ENCODE measurements around the gene CHMP4B.

The CHMP4B gene

DNA sequence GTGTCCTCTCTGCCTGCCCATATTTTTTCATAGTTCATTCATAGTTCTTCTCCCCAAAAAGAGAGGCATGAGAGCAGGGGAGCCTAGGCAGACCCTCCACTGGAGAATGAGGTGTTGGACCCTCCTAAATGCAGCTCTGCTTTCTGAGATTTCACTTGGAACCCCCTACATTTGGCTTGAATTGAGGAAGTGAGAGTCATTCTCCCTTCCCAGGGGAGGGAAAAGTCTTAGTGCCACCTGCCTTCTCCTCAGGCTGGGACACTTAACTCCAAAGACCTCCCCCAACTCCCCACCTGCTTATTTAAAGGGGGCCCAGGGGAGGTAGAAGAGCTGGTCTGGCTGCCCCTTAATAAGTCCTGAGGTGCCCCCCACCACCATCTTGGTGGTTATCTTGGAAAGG is 78.2 kb downstream of the CHMP4B start:
- H3K4me3 ChIP-seq (ENCODE audit: low read depth, low read length) = no peak overlapping the region
- no peak for DNase-seq (ENCODE audit: low read depth)
- TF ChIP-seq, protein P1, sequence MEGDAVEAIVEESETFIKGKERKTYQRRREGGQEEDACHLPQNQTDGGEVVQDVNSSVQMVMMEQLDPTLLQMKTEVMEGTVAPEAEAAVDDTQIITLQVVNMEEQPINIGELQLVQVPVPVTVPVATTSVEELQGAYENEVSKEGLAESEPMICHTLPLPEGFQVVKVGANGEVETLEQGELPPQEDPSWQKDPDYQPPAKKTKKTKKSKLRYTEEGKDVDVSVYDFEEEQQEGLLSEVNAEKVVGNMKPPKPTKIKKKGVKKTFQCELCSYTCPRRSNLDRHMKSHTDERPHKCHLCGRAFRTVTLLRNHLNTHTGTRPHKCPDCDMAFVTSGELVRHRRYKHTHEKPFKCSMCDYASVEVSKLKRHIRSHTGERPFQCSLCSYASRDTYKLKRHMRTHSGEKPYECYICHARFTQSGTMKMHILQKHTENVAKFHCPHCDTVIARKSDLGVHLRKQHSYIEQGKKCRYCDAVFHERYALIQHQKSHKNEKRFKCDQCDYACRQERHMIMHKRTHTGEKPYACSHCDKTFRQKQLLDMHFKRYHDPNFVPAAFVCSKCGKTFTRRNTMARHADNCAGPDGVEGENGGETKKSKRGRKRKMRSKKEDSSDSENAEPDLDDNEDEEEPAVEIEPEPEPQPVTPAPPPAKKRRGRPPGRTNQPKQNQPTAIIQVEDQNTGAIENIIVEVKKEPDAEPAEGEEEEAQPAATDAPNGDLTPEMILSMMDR (IDR thresholded peaks at IDR 0.05; ENCODE audit: low read depth, low read length, missing control alignments) = no peak

DNA sequence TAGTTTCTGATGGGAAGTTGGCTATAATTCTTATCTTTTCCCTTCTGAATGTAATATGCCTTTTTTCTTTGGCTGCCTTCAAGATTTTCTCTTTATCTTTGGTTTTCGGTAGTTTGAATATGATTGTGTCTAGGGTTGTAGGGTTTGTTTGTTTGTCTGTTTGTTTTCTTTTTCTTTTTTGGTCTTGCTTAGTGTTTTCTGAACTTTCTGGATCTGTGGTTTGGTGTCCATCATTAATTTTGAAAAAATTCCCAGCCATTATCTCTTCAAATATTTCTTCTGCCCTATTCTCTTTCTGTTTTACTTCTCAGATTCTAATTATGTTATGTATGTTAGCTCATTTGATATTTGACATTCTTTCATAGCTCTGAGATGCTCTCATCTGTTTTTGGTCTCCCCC is 79.4 kb downstream of the CHMP4B start:
- TF ChIP-seq, protein P1 (IDR thresholded peaks at IDR 0.05; ENCODE audit: low read depth, low read length, missing control alignments) = no peak
- no peak overlapping the region for H3K4me3 ChIP-seq (ENCODE audit: low read depth, low read length)
- no peak for DNase-seq (ENCODE audit: low read depth)

DNA sequence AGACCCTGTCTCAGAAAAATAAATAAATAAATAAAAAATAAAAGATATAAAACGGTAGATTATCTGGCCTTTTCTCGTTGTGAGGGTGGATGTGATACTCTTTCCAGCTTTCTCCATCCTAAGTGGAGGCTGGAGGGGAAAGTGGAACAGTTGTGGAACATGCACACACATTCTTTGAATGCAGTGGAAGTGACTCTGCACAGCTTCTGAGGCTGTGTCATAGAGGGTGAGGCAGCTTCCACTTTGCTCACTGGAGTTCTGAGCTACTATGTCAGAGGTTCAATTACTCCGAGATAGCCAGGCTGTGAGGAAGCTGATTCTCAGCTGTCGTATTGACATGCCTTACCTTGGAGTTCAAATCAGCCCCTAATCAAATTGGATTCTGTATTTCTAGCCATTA is 82.2 kb downstream of the CHMP4B start:
- no peak for DNase-seq (ENCODE audit: low read depth)
- TF ChIP-seq, protein P1 (IDR thresholded peaks at IDR 0.05; ENCODE audit: low read depth, low read length, missing control alignments) = no peak
- H3K4me3 ChIP-seq (ENCODE audit: low read depth, low read length) = no peak overlapping the region

DNA sequence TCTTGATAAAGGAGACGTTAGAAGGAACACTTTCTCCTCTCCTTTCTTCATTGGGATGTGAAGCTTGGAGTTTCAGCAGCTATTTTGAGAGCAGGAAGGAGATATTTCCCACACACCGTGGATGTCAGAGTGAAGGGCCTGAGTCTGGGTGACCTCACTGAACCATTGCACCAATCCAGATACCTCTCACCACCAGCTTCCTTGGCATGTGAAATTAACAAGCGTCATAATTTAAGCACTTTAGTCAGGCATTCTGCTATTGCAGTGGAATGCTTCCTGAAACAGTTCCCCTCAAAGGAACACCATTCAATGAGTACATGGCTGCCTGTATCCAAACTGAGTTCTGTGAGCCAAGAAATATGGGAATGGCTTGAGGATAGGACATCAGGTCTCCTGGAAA is 83.7 kb downstream of the CHMP4B start:
- TF ChIP-seq, protein P1 (IDR thresholded peaks at IDR 0.05; ENCODE audit: low read depth, low read length, missing control alignments) = no peak
- H3K4me3 ChIP-seq (ENCODE audit: low read depth, low read length) = no peak overlapping the region
- no peak for DNase-seq (ENCODE audit: low read depth)

DNA sequence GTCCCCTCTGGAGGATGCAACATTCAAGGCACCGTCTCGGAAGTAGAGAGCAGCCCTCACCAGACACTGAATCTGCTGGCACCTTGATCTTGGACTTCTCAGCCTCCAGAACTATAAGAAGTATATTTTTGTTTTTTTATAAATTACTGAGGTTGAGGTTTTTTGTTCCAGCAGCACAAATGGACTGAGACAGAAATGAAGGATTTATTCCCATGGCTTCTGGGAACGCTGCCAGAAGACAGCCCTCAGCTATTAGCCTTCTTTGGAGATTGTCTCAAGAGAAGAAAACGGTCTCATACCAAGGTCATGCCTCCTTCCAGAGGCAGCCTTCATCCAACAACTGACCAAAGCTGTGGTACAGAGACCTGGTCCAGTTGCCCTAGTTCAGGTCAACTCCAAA is 85.4 kb downstream of the CHMP4B start:
- TF ChIP-seq, protein P1 (IDR thresholded peaks at IDR 0.05; ENCODE audit: low read depth, low read length, missing control alignments) = no peak
- no peak for DNase-seq (ENCODE audit: low read depth)
- no peak overlapping the region for H3K4me3 ChIP-seq (ENCODE audit: low read depth, low read length)

DNA sequence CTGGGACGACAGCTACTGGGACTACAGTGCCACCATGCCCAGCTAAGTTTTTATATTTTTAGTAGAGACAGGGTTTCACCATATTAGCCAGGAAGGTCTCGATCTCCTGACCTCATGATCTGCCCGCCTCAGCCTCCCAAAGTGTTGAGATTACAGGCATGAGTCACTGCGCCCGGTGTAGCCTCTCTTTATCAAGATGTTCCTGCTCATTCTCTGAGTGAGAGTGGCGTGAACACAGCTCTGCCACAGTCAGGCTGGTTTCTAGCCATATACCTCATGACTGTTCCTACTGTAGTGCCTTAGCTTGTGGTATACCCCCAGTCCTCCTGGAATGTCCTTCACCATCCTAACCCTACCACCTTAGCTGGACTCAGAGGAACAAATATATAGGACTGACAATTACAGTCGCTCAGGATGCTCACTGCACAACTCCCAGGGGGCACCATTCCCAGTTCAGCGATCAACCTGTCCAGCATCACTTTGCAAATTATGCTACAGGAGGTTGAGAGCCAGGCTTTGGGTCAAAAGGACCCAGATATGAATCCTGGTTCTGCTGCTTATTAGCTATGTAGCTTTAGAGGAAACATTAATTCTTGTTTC is 86.3 kb downstream of the CHMP4B start:
- no peak for DNase-seq (ENCODE audit: low read depth)
- TF ChIP-seq, protein P1 (IDR thresholded peaks at IDR 0.05; ENCODE audit: low read depth, low read length, missing control alignments) = peak; percentile 15
- H3K4me3 ChIP-seq (ENCODE audit: low read depth, low read length) = no peak overlapping the region

DNA sequence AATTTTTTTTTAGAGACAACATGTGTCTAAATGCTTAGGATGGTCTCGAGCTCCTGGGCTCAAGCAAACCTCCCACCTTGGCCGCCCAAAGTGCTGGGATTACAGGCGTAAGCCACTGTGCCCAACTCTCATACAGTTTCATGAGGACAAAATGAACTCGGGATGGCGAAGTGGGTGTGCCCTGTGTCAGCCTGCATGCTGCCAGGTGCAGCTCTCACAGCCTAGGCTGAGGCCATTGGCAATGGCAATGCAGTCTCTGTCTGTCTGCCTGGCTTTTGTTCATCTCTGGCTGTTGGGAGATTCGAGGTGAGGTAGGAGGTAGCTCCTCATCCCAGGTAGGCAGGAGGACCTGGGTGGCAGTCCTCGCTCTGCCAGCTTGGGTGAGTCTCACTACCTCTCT is 88.0 kb downstream of the CHMP4B start:
- TF ChIP-seq, protein P1 (IDR thresholded peaks at IDR 0.05; ENCODE audit: low read depth, low read length, missing control alignments) = no peak
- no peak for DNase-seq (ENCODE audit: low read depth)
- H3K4me3 ChIP-seq (ENCODE audit: low read depth, low read length) = no peak overlapping the region

All from GM12864 (cell line).